B cell (primary cell): ENCODE measurements around the gene UBQLN4. TPM values are rescaled to one million over a fixed set of nuclear protein-coding genes. Genes with fewer than 3 reads are reported as not detected.

Experiments
- ATAC-seq: fragments of 200-7000 bp; cut with Tn5 transposase; one replicate; pipeline ENCODE4 v1.10.0; 2021; ENCODE audit warnings: low read depth, mild to moderate bottlenecking, moderate number of reproducible peaks, moderate library complexity
- CTCF ChIA-PET: fragments of 350-600 bp; sonication (Branson Sonifier 250); formaldehyde crosslinking; loops from one replicate; lab custom pipeline; 2021; ENCODE audit warnings: antibody characterized with exemption, inconsistent platforms; lab: Charles Lee
- POLR2A ChIA-PET: fragments of 350-600 bp; sonication (Branson Sonifier 250); formaldehyde crosslinking; loops from one replicate; lab custom pipeline; 2021; ENCODE audit warnings: antibody characterized with exemption; lab: Charles Lee
- DNase-seq: peaks from one replicate; pipeline ENCODE4 v3.0.0; 2013
- H2AFZ ChIP-seq: 2 replicates; pipeline ENCODE4 v1.6.1; 2012; ENCODE audit warnings: mild to moderate bottlenecking, low read depth, low read length; ENCODE audit not compliant: insufficient read depth, poor library complexity, severe bottlenecking
- H3K27ac ChIP-seq, 2 donors: 1 replicate in 1 of 2; 2 replicates in 1 of 2; pipeline ENCODE4 v1.5.1; 2012 to 2013; ENCODE audit warnings: low read length in 2 of 2, mild to moderate bottlenecking in 2 of 2, moderate library complexity in 1 of 2
- H3K27me3 ChIP-seq, 4 experiments: fragments of 200-600 bp in 1 of 4; sonication (generic) in 1 of 4; replicated peaks in 1 of 4; 1 replicate in 2 of 4; 2 replicates in 2 of 4; pipeline versions ENCODE4 v1.6.1 to v1.7.0; 2013 to 2016; ENCODE audit warnings: low read length in 3 of 4, mild to moderate bottlenecking in 2 of 4, mixed read lengths in 1 of 4, moderate library complexity in 1 of 4; ENCODE audit not compliant: insufficient read depth in 4 of 4, control insufficient read depth in 3 of 4; ENCODE audit errors: control extremely low read depth in 1 of 4
- H3K36me3 ChIP-seq, 2 experiments: replicated peaks in 1 of 2; 1 replicate in 1 of 2; 2 replicates in 1 of 2; pipeline versions ENCODE4 v1.6.1 to v1.7.1; 2013; ENCODE audit warnings: low read length in 1 of 2; ENCODE audit not compliant: insufficient read depth in 2 of 2, control insufficient read depth in 1 of 2; ENCODE audit errors: control extremely low read depth in 1 of 2, extremely low read depth in 1 of 2
- H3K4me1 ChIP-seq, 2 donors: fragments of 200-600 bp in 1 of 2; sonication (generic) in 1 of 2; 1 replicate in 1 of 2; 2 replicates in 1 of 2; pipeline versions ENCODE4 v1.5.1 to v1.6.1; 2013 to 2017; ENCODE audit warnings: low read length in 2 of 2; ENCODE audit not compliant: control insufficient read depth in 2 of 2, insufficient read depth in 2 of 2
- H3K4me2 ChIP-seq: replicated peaks from 2 replicates; pipeline ENCODE3; 2012; ENCODE audit warnings: mild to moderate bottlenecking, low read depth, low read length; ENCODE audit not compliant: poor library complexity, severe bottlenecking
- H3K4me3 ChIP-seq, 5 experiments: fragments of 200-600 bp in 1 of 5; sonication (generic) in 1 of 5; 1 replicate in 3 of 5; 2 replicates in 2 of 5; pipeline versions ENCODE4 v1.5.1 to v1.7.0; 2011 to 2016; ENCODE audit warnings: low read length in 4 of 5, mild to moderate bottlenecking in 4 of 5, low read depth in 2 of 5, control low read depth in 1 of 5, moderate library complexity in 1 of 5; ENCODE audit not compliant: insufficient read depth in 1 of 5; ENCODE audit errors: control extremely low read depth in 1 of 5, extremely low read depth in 1 of 5
- H3K79me2 ChIP-seq: fragments of 200-600 bp; sonication (generic); one replicate; pipeline ENCODE4 v1.6.0; 2016; ENCODE audit warnings: low read length; ENCODE audit not compliant: control insufficient read depth, insufficient read depth
- H3K9ac ChIP-seq: fragments of 200-600 bp; sonication (generic); 2 replicates; pipeline ENCODE4 v1.6.1; 2017; ENCODE audit warnings: mild to moderate bottlenecking, low read length, moderate library complexity
- H3K9me3 ChIP-seq, 3 donors: one replicate each; pipeline versions ENCODE4 v1.6.1 to v1.7.1; 2013; ENCODE audit warnings: low read length in 2 of 3; ENCODE audit not compliant: control insufficient read depth in 2 of 3, insufficient read depth in 1 of 3; ENCODE audit errors: control extremely low read depth in 1 of 3
- H4K20me1 ChIP-seq: 2 replicates; pipeline ENCODE4 v1.6.0; 2012; ENCODE audit warnings: mild to moderate bottlenecking, low read length; ENCODE audit not compliant: insufficient read depth, control insufficient read depth, poor library complexity, severe bottlenecking
- H3K27ac Mint-ChIP-seq: one replicate; pipeline ENCODE4 v1.8.0; 2021; ENCODE audit warnings: mixed read lengths
- H3K27me3 Mint-ChIP-seq: one replicate; pipeline ENCODE4 v1.8.0; 2021; ENCODE audit warnings: mixed read lengths
- H3K4me1 Mint-ChIP-seq: one replicate; pipeline ENCODE4 v1.8.0; 2021; ENCODE audit warnings: mixed read lengths
- H3K4me3 Mint-ChIP-seq: one replicate; pipeline ENCODE4 v1.8.0; 2021; ENCODE audit warnings: mixed read lengths
- H3K9me3 Mint-ChIP-seq: one replicate; pipeline ENCODE4 v1.8.0; 2022; ENCODE audit warnings: mixed read lengths; ENCODE audit not compliant: insufficient read depth
- EZH2 ChIP-seq: IDR thresholded peaks from 2 replicates; pipeline ENCODE4 v1.6.1; 2012; ENCODE audit warnings: borderline replicate concordance, low read depth, mild to moderate bottlenecking, moderate library complexity, low read length; ENCODE audit not compliant: insufficient read depth, poor library complexity, severe bottlenecking
- WGBS: methylation state at CpG from one replicate; pipeline ENCODE4 v1.1.5; 2013; ENCODE audit warnings: missing lambda C conversion rate; ENCODE audit not compliant: insufficient coverage; 5-methylcytosine and 5-hydroxymethylcytosine counted together
- intact Hi-C: fragments of 100-400 bp; cut with micrococcal nuclease; formaldehyde crosslinking; loops from one replicate; pipeline ENCODE4 v1.10.0; 2022
- polyA plus RNA-seq: library from polyadenylated mRNA; depleted of rRNA; stranded (reverse); fragments of >200 nt; gene quantifications from 2 replicates; pipeline ENCODE4 v1.2.3, GENCODE V29; 2012
- total RNA-seq, 2 donors: library from RNA; stranded (reverse); fragments of 120-200 nt in 1 of 2; gene quantifications; 1 replicate in 1 of 2; 2 replicates in 1 of 2; pipeline versions ENCODE4 v1.2.3 to v1.2.4, GENCODE V29; 2013 to 2022
- TF ChIP-seq, protein P1 (sequence below): fragments of 200-600 bp; IDR thresholded peaks from one replicate; pipeline ENCODE4 v1.8.0; 2022; ENCODE audit warnings: antibody characterized with exemption, mild to moderate bottlenecking

Gene UBQLN4
- total and polyA plus RNA-seq, 2 donors (not counting 1 experiment from before 2014, with no cell fraction given), result 20.9 to 39.0 TPM

DNA sequence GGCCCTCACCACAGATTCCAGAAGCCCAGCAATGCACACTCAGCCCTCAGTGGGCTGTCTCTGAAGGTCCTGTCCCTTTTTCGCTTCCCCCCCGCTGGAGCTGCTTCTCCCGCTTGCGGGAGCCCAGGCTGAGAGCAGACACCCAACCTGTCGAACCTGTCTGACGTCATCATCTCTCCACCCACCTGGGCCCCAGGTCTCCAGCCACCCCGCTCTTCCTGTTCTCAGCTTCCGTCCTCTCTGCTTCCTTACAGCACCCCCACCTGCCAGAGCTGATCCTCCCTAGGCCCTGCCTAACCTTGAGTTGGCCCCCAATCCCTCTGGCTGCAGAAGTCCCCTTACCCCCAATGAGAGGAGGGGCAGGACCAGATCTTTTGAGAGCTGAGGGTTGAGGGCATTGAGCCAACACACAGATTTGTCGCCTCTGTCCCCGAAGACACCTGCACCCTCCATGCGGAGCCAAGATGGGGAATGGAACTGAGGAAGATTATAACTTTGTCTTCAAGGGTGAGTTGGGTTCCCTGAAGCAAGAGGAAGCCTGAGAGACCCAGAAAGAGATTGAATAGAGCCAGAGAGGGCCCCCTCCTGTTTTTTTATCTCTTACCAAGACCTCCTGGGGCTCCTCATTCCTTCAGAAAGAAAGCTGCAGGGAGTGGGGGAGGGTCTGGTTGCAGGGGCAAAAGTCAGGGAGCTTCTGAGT, 7.5 kb upstream of the UBQLN4 start, which contains the start of gene RAB25:
Gene RAB25 (plus strand): TSS at position 224 of the 700 bp plus-strand sequence. CDS start 241 bp downstream, at position 465.
- H3K4me1 ChIP-seq, result peaks cover 0 to 3% of the 10 kb centered on the region in 2 donors
- peaks cover 0 to 5% of the 10 kb centered on the region in 2 experiments for H3K36me3 ChIP-seq
- CTCF ChIA-PET, result no interaction called here
- no peak within 1 kb of the TSS for H3K9ac ChIP-seq
- no peak within 1 kb of the TSS for H3K4me3 ChIP-seq
- no peak within 1 kb of the TSS for H3K27ac Mint-ChIP-seq
- H2AFZ ChIP-seq, result no peak within 1 kb of the TSS
- H3K27ac ChIP-seq, result no peak within 1 kb of the TSS
- ATAC-seq, result no peak
- intact Hi-C loops, result no loop called here
- no peaks in the 10 kb centered on the region for H3K9me3 ChIP-seq
- no peaks in the 10 kb centered on the region for H3K27me3 Mint-ChIP-seq
- peak; percentile 15 for DNase-seq
- H3K4me2 ChIP-seq, result no peak within 1 kb of the TSS
- peaks cover 5% of the 10 kb centered on the region for H3K4me1 Mint-ChIP-seq
- no peaks in the 10 kb centered on the region for H3K79me2 ChIP-seq
- 90% methylated on average over 7 of the region's 11 CpGs for WGBS
- no peaks in the 10 kb centered on the region for H4K20me1 ChIP-seq
- no peak within 1 kb of the TSS for H3K4me3 Mint-ChIP-seq
- TF ChIP-seq, protein P1, sequence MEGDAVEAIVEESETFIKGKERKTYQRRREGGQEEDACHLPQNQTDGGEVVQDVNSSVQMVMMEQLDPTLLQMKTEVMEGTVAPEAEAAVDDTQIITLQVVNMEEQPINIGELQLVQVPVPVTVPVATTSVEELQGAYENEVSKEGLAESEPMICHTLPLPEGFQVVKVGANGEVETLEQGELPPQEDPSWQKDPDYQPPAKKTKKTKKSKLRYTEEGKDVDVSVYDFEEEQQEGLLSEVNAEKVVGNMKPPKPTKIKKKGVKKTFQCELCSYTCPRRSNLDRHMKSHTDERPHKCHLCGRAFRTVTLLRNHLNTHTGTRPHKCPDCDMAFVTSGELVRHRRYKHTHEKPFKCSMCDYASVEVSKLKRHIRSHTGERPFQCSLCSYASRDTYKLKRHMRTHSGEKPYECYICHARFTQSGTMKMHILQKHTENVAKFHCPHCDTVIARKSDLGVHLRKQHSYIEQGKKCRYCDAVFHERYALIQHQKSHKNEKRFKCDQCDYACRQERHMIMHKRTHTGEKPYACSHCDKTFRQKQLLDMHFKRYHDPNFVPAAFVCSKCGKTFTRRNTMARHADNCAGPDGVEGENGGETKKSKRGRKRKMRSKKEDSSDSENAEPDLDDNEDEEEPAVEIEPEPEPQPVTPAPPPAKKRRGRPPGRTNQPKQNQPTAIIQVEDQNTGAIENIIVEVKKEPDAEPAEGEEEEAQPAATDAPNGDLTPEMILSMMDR, result no peak
- POLR2A ChIA-PET, result no interaction called here
- no peaks in the 10 kb centered on the region for H3K9me3 Mint-ChIP-seq
- no peaks in the 10 kb centered on the region for H3K27me3 ChIP-seq

DNA sequence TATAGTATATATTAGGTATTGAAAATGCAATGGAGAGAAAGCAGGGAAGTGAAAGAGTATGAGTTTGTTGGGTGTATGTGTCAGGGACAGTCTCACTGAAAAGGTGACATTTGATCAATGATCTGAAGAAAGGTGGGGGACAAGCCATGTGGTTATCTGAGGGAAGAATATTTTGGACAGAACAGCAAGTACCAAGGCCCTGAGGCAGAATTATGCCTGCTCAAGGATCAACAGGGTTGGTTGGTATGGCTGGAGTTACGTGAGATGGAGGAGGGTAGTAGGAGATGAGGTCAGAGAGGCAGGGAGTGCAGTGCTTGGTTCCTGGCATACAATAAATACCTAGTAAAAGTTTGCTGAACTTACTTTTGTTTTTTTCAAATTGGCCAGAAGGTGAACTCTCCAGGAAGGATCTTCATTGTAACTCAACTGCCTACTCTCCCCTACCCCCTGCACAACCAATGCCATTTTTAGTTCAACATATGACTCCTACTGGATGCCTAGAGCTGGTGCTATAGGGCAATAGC, 2.8 kb upstream of the UBQLN4 start:
- Histone ChIP-seq H4K20me1 (no peaks in the 10 kb centered on the region), H3K4me1 (peaks cover 8 to 24% of the 10 kb centered on the region in 2 donors), H3K36me3 (peaks cover 0 to 5% of the 10 kb centered on the region in 2 experiments), H3K9me3 (no peaks in the 10 kb centered on the region), H3K4me2 (no peak overlapping the region), H3K79me2 (peaks cover 12% of the 10 kb centered on the region), H2AFZ (no peak overlapping the region), H3K27me3 (no peaks in the 10 kb centered on the region), H3K4me3 (no peak overlapping the region), H3K9ac (no peak overlapping the region), H3K27ac (no peak overlapping the region)
- no peak for ATAC-seq
- H3K27me3 Mint-ChIP-seq, result no peaks in the 10 kb centered on the region
- H3K27ac Mint-ChIP-seq, result peak overlapping the region; percentile 56
- no peak for TF ChIP-seq EZH2
- TF ChIP-seq, protein P1, result no peak
- POLR2A ChIA-PET, result interaction anchor here (0.6 kb wide), 1 partner anchor 112 kb away, joined by 3 read pairs; no protein-coding TSS in a partner anchor
- peaks cover 30% of the 10 kb centered on the region for H3K4me1 Mint-ChIP-seq
- intact Hi-C loops, result no loop called here
- H3K4me3 Mint-ChIP-seq, result peak overlapping the region; percentile 45
- DNase-seq, result peak; percentile 5
- WGBS, result no CpG with 5 or more reads among the region's 1 CpG
- CTCF ChIA-PET, result no interaction called here
- no peaks in the 10 kb centered on the region for H3K9me3 Mint-ChIP-seq
